22Rv1 (cell line): ENCODE measurements around the gene KDM4B.

Experiments
- ZFX ChIP-seq: fragments of 450-650 bp; IDR thresholded peaks from 2 replicates; pipeline ENCODE4 v1.6.1; 2017; ENCODE audit warnings: antibody characterized with exemption, borderline replicate concordance
- TF ChIP-seq, protein P1 (sequence below): fragments of 450-650 bp; IDR thresholded peaks from 2 replicates; pipeline ENCODE4 v1.5.1; 2017; ENCODE audit warnings: mild to moderate bottlenecking

- TF ChIP-seq, protein P1, sequence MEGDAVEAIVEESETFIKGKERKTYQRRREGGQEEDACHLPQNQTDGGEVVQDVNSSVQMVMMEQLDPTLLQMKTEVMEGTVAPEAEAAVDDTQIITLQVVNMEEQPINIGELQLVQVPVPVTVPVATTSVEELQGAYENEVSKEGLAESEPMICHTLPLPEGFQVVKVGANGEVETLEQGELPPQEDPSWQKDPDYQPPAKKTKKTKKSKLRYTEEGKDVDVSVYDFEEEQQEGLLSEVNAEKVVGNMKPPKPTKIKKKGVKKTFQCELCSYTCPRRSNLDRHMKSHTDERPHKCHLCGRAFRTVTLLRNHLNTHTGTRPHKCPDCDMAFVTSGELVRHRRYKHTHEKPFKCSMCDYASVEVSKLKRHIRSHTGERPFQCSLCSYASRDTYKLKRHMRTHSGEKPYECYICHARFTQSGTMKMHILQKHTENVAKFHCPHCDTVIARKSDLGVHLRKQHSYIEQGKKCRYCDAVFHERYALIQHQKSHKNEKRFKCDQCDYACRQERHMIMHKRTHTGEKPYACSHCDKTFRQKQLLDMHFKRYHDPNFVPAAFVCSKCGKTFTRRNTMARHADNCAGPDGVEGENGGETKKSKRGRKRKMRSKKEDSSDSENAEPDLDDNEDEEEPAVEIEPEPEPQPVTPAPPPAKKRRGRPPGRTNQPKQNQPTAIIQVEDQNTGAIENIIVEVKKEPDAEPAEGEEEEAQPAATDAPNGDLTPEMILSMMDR, result no peak
- no peak for TF ChIP-seq ZFX
Measured at GRCh38 chr19:5045029-5045428, 76.1 kb downstream of the KDM4B start.
